Keratinocyte (primary cell): ENCODE results near the gene MACF1. TPM values are rescaled to one million over a fixed set of nuclear protein-coding genes. Genes with fewer than 3 reads are reported as not detected.

Source experiments
- DNase-seq: peaks from one replicate; pipeline ENCODE4 v3.0.0-alpha.2; 2011; ENCODE audit warnings: low read depth, missing footprints, low spot score
- FAIRE-seq: peaks from 2 replicates; lab custom pipeline; 2011; peaks lifted over from hg19 to GRCh38; lab: Jason Lieb, UNC
- H2AFZ ChIP-seq: 2 replicates; pipeline ENCODE4 v1.6.0; 2012; ENCODE audit warnings: low read length, control low read depth, inconsistent platforms; ENCODE audit not compliant: control insufficient read depth
- H3K27ac ChIP-seq: 2 replicates; pipeline ENCODE4 v1.5.1; 2011; ENCODE audit warnings: low read length; ENCODE audit not compliant: control insufficient read depth, insufficient read depth
- H3K27me3 ChIP-seq: 3 replicates; pipeline ENCODE4 v1.6.0; 2011; ENCODE audit warnings: low read length; ENCODE audit not compliant: control insufficient read depth, insufficient read depth; ENCODE audit errors: extremely low read depth
- H3K36me3 ChIP-seq, 2 experiments: 2 replicates in 1 of 2; 3 replicates in 1 of 2; pipeline ENCODE4 v1.5.1; 2011; ENCODE audit warnings: low read length in 2 of 2, mild to moderate bottlenecking in 1 of 2; ENCODE audit not compliant: control insufficient read depth in 2 of 2, insufficient read depth in 2 of 2; ENCODE audit errors: extremely low read depth in 1 of 2
- H3K4me1 ChIP-seq: 3 replicates; pipeline ENCODE4 v1.5.1; 2011; ENCODE audit warnings: low read length; ENCODE audit not compliant: control insufficient read depth, insufficient read depth; ENCODE audit errors: extremely low read depth
- H3K4me2 ChIP-seq: 3 replicates; pipeline ENCODE4 v1.6.0; 2011; ENCODE audit warnings: low read depth, low read length; ENCODE audit not compliant: control insufficient read depth, insufficient read depth; ENCODE audit errors: extremely low read depth
- H3K4me3 ChIP-seq, 3 experiments: fragments of 200-600 bp in 1 of 3; sonication (generic) in 1 of 3; 2 replicates in 2 of 3; 3 replicates in 1 of 3; pipeline ENCODE4 v1.5.1; 2011 to 2016; ENCODE audit warnings: low read length in 3 of 3, mild to moderate bottlenecking in 3 of 3, control low read depth in 2 of 3, inconsistent platforms in 1 of 3, low read depth in 1 of 3, mixed read lengths in 1 of 3, mixed run types in 1 of 3, moderate library complexity in 1 of 3; ENCODE audit not compliant: control insufficient read depth in 2 of 3, insufficient read depth in 2 of 3; ENCODE audit errors: extremely low read depth in 1 of 3
- H3K79me2 ChIP-seq: 2 replicates; pipeline ENCODE4 v1.6.0; 2012; ENCODE audit warnings: low read length; ENCODE audit not compliant: control insufficient read depth, insufficient read depth
- H3K9ac ChIP-seq: 3 replicates; pipeline ENCODE4 v1.6.0; 2011; ENCODE audit warnings: low read length; ENCODE audit not compliant: control insufficient read depth, insufficient read depth; ENCODE audit errors: extremely low read depth
- H3K9me1 ChIP-seq: 3 replicates; pipeline ENCODE4 v1.6.0; 2011; ENCODE audit warnings: low read length; ENCODE audit not compliant: control insufficient read depth, insufficient read depth; ENCODE audit errors: extremely low read depth
- H3K9me3 ChIP-seq: 2 replicates; pipeline ENCODE4 v1.5.1; 2012; ENCODE audit warnings: low read depth, low read length; ENCODE audit not compliant: control insufficient read depth
- H4K20me1 ChIP-seq: 3 replicates; pipeline ENCODE4 v1.6.0; 2011; ENCODE audit warnings: low read length; ENCODE audit not compliant: control insufficient read depth, insufficient read depth; ENCODE audit errors: extremely low read depth
- CTCF ChIP-seq, 3 experiments: IDR thresholded peaks in 1 of 3; conservative IDR thresholded peaks in 1 of 3; optimal IDR thresholded peaks in 1 of 3; 2 replicates in 2 of 3; 3 replicates in 1 of 3; pipeline versions ENCODE3 to v1.5.1; 2011; ENCODE audit warnings: low read length in 3 of 3, mild to moderate bottlenecking in 3 of 3, moderate library complexity in 2 of 3, control low read depth in 1 of 3, inconsistent platforms in 1 of 3; ENCODE audit not compliant: insufficient read depth in 2 of 3; ENCODE audit errors: extremely low read depth in 1 of 3
- EZH2 ChIP-seq: IDR thresholded peaks from one replicate; pipeline ENCODE4 v1.6.1; 2012; ENCODE audit warnings: inconsistent platforms, mild to moderate bottlenecking, low read length, moderate library complexity
- dilution Hi-C: fragments of 300-500 bp; cut with MboI; formaldehyde crosslinking; loops from one replicate; pipeline ENCODE4 v1.7.0; 2020; ENCODE audit warnings: low sequenced_read_pairs; ENCODE audit not compliant: extremely low pct_ligation_motif_present
- polyA plus RNA-seq, 5 experiments: library from polyadenylated mRNA; depleted of rRNA in 3 of 5; stranded (reverse) in 3 of 5; stranded (forward) in 1 of 5; unstranded in 1 of 5; fragments of >200 nt; gene quantifications; 1 replicate in 1 of 5; 2 replicates in 3 of 5; 3 replicates in 1 of 5; pipeline versions ENCODE4 v1.2.1 to v1.2.3, GENCODE V29; 2011 to 2012; ENCODE audit warnings: missing spikeins in 2 of 5, low read depth in 1 of 5, low replicate concordance in 1 of 5

Gene MACF1
- polyA plus RNA-seq, 1 donor (not counting 4 experiments of a cell fraction or from before 2014, with no cell fraction given): 111 TPM

DNA sequence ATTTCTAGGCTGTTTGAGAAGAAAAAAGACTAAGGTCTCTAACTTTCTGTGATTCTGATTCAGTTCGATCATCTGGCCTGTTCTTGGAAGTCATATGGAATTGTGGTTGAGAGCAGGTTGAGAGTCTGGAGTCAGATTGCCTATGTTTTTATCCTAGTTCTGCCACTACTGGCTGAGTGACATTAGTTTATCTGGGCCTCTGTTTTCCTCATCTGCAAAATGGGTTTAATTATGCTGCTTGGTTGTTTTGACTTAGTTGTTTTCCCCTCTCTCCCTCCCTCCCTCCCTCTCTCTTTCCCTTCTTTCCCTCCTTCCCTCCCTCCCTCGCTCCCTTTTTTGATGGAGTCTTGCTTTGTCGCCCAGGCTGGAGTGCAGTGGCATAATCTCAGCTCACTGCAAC lies 6.2 kb downstream of the MACF1 start:
- DNase-seq: no peak
- Histone ChIP-seq H3K36me3 (peaks cover 0 to 9% of the 10 kb centered on the region in 2 experiments), H3K4me2 (no peak overlapping the region), H3K9me3 (no peaks in the 10 kb centered on the region), H3K9me1 (peaks cover 12% of the 10 kb centered on the region), H3K27ac (no peak overlapping the region), H3K4me1 (peaks cover 46% of the 10 kb centered on the region), H3K79me2 (peaks cover 85% of the 10 kb centered on the region), H3K9ac (no peak overlapping the region), H4K20me1 (peaks cover 14% of the 10 kb centered on the region), H3K27me3 (no peaks in the 10 kb centered on the region), H3K4me3 (no peak overlapping the region), H2AFZ (no peak overlapping the region)
- no peak for FAIRE-seq
- no peak for TF ChIP-seq EZH2
- TF ChIP-seq CTCF (optimal IDR thresholded peaks at IDR 0.05 in 1 of 3, IDR thresholded peaks at IDR 0.05 in 1 of 3, conservative IDR thresholded peaks at IDR 0.05 in 1 of 3; ENCODE audit: extremely low read depth in 1 of 3, insufficient read depth in 2 of 3, low read length in 3 of 3): no peak
- dilution Hi-C loops: no loop called here

DNA sequence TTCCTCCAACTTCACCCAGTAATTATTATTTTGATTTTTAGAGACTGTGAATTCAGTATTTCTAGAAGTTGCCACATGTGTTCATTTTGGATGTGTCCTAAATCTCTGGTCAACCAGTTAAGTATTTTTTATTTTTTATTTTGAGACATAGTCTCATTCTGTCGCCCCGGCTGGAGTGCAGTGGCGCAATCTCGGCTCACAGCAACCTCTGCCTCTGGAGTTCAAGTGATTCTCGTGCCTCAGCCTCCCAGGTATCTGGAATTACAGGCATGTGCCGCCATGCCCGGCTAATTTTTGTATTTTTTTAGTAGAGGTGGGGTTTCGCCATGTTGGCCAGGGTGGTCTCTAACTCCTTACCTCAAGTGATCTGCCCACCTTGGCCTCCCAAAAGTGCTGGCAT lies 8.0 kb downstream of the MACF1 start:
- no peaks in the 10 kb centered on the region for H3K9me3 ChIP-seq
- H3K36me3 ChIP-seq: peaks cover 0 to 7% of the 10 kb centered on the region in 2 experiments
- peaks cover 14% of the 10 kb centered on the region for H4K20me1 ChIP-seq
- H3K79me2 ChIP-seq: peaks cover 84% of the 10 kb centered on the region
- dilution Hi-C loops: no loop called here
- H3K9me1 ChIP-seq: peaks cover 12% of the 10 kb centered on the region
- no peak overlapping the region for H3K4me3 ChIP-seq
- no peak overlapping the region for H2AFZ ChIP-seq
- DNase-seq (no peak), FAIRE-seq (no peak)
- H3K9ac ChIP-seq: peak overlapping the region; percentile 23
- peak overlapping the region; percentile 57 for H3K27ac ChIP-seq
- peak overlapping the region; percentile 28 for H3K4me2 ChIP-seq
- peaks cover 46% of the 10 kb centered on the region for H3K4me1 ChIP-seq
- H3K27me3 ChIP-seq: no peaks in the 10 kb centered on the region
- TF ChIP-seq EZH2: no peak
- TF ChIP-seq CTCF (optimal IDR thresholded peaks at IDR 0.05 in 1 of 3, IDR thresholded peaks at IDR 0.05 in 1 of 3, conservative IDR thresholded peaks at IDR 0.05 in 1 of 3; ENCODE audit: extremely low read depth in 1 of 3, insufficient read depth in 2 of 3, low read length in 3 of 3): no peak
